Calu3 (cell line): ENCODE data around the gene PSMB7. TPM values are rescaled to one million over a fixed set of nuclear protein-coding genes. Genes with fewer than 3 reads are reported as not detected.

Source experiments
- BruUV-seq: library from RNA; stranded (reverse); fragments of 400-500 nt; replicated peaks from 2 replicates; lab custom pipeline; 2021; lab: Mats Ljungman, UMichigan
- CTCF ChIA-PET: fragments of 300-600 bp; sonication (Branson Sonifier 250); formaldehyde crosslinking; loops from one replicate; lab custom pipeline; 2022; ENCODE audit warnings: antibody characterized with exemption; lab: Charles Lee
- DNase-seq: peaks from one replicate; pipeline ENCODE4 v3.0.0; 2022
- H3K27ac Mint-ChIP-seq: one replicate; pipeline ENCODE4 v1.8.0; 2022; ENCODE audit warnings: mixed read lengths; ENCODE audit not compliant: unreplicated experiment
- H3K27me3 Mint-ChIP-seq: one replicate; pipeline ENCODE4 v1.8.0; 2022; ENCODE audit warnings: mixed read lengths; ENCODE audit not compliant: unreplicated experiment
- H3K36me3 Mint-ChIP-seq: one replicate; pipeline ENCODE4 v1.8.0; 2022; ENCODE audit warnings: mild to moderate bottlenecking, moderate library complexity, mixed read lengths; ENCODE audit not compliant: insufficient read depth, unreplicated experiment
- H3K4me1 Mint-ChIP-seq: one replicate; pipeline ENCODE4 v1.8.0; 2022; ENCODE audit warnings: mild to moderate bottlenecking, low read depth, mixed read lengths; ENCODE audit not compliant: unreplicated experiment
- H3K4me3 Mint-ChIP-seq: one replicate; pipeline ENCODE4 v1.8.0; 2022; ENCODE audit warnings: mild to moderate bottlenecking, low read depth, moderate library complexity, mixed read lengths; ENCODE audit not compliant: unreplicated experiment
- H3K9me3 Mint-ChIP-seq: one replicate; pipeline ENCODE4 v1.8.0; 2022; ENCODE audit warnings: low read depth, mixed read lengths; ENCODE audit not compliant: unreplicated experiment
- CTCF ChIP-seq: fragments of 200-600 bp; IDR thresholded peaks from one replicate; pipeline ENCODE4 v1.8.0; 2022; ENCODE audit warnings: antibody characterized with exemption; ENCODE audit not compliant: unreplicated experiment
- intact Hi-C: fragments of 100-400 bp; cut with micrococcal nuclease; formaldehyde crosslinking; loops from one replicate; pipeline ENCODE4 v1.10.0; 2022; ENCODE audit not compliant: unreplicated experiment
- total RNA-seq: library from RNA; stranded (reverse); gene quantifications from 2 replicates; pipeline ENCODE4 v1.2.3, GENCODE V29; 2022

Gene PSMB7
- total RNA-seq, 1 experiment from 2014 or later = 137 TPM

GRCh38 chr9:124399323-124399967 is 15.8 kb downstream of the PSMB7 start:
- Mint-ChIP-seq H3K9me3 (no peaks in the 10 kb centered on the region), H3K4me3 (no peak overlapping the region), H3K27ac (no peak overlapping the region), H3K4me1 (peaks cover under 1% of the 10 kb centered on the region), H3K27me3 (no peaks in the 10 kb centered on the region), H3K36me3 (peaks cover 16% of the 10 kb centered on the region)
- intact Hi-C loops = loop anchor here (10.0 kb wide), 1 partner anchor 275 kb away; no protein-coding TSS in a partner anchor
- BruUV-seq = no TSS peak
- TF ChIP-seq CTCF = no peak
- DNase-seq = no peak
- CTCF ChIA-PET = no interaction called here

GRCh38 chr9:124398191-124398935 is 16.9 kb downstream of the PSMB7 start:
- CTCF ChIA-PET = interaction anchor here (0.5 to 0.6 kb wide), 2 partner anchors 36 to 295 kb away, joined by 3 read pairs; no protein-coding TSS in a partner anchor
- H3K9me3 Mint-ChIP-seq = no peaks in the 10 kb centered on the region
- no peaks in the 10 kb centered on the region for H3K27me3 Mint-ChIP-seq
- H3K36me3 Mint-ChIP-seq = peaks cover 19% of the 10 kb centered on the region
- H3K27ac Mint-ChIP-seq = no peak overlapping the region
- intact Hi-C loops = loop anchor here (10.0 kb wide), 1 partner anchor 274 kb away; no protein-coding TSS in a partner anchor
- no TSS peak for BruUV-seq
- DNase-seq = no peak
- no peak overlapping the region for H3K4me3 Mint-ChIP-seq
- no peak for TF ChIP-seq CTCF
- H3K4me1 Mint-ChIP-seq = peaks cover 7% of the 10 kb centered on the region

- Mint-ChIP-seq H3K27me3 (no peaks in the 10 kb centered on the region), H3K4me3 (no peak overlapping the region), H3K27ac (no peak overlapping the region), H3K9me3 (no peaks in the 10 kb centered on the region), H3K36me3 (peaks cover 19% of the 10 kb centered on the region), H3K4me1 (peaks cover 19% of the 10 kb centered on the region)
- DNase-seq = no peak
- intact Hi-C loops = loop anchor here (10.0 kb wide), 1 partner anchor 271 kb away; no protein-coding TSS in a partner anchor
- CTCF ChIA-PET = no interaction called here
- TF ChIP-seq CTCF = no peak
- BruUV-seq = no TSS peak
Measured at GRCh38 chr9:124395826-124396225, 19.4 kb downstream of the PSMB7 start.

GRCh38 chr9:124394596-124394995 is 20.6 kb downstream of the PSMB7 start:
- H3K27me3 Mint-ChIP-seq = no peaks in the 10 kb centered on the region
- peaks cover 22% of the 10 kb centered on the region for H3K4me1 Mint-ChIP-seq
- peaks cover 19% of the 10 kb centered on the region for H3K36me3 Mint-ChIP-seq
- DNase-seq = no peak
- CTCF ChIA-PET = interaction anchor here (1.2 kb wide), 1 partner anchor 26 kb away, joined by 4 read pairs; no protein-coding TSS in a partner anchor
- intact Hi-C loops = loop anchor here (10.0 kb wide), 1 partner anchor 270 kb away; no protein-coding TSS in a partner anchor
- no peak overlapping the region for H3K4me3 Mint-ChIP-seq
- H3K27ac Mint-ChIP-seq = no peak overlapping the region
- H3K9me3 Mint-ChIP-seq = no peaks in the 10 kb centered on the region
- no TSS peak for BruUV-seq
- no peak for TF ChIP-seq CTCF
